A549 (cell line): ENCODE data around the gene ZNF628.

Experiments used
- CTCF ChIP-seq: fragments of >200 bp; sonication (Bioruptor Twin); formaldehyde crosslinking; IDR thresholded peaks from 3 replicates; pipeline ENCODE4 v1.5.1; 2016
- MAX ChIP-seq: IDR thresholded peaks from 2 replicates; pipeline ENCODE4 v1.6.1; 2012
- MAZ ChIP-seq: fragments of 150-350 bp; IDR thresholded peaks from 2 replicates; pipeline ENCODE4 v1.6.1; 2014; ENCODE audit warnings: antibody characterized with exemption, low read depth, low read length, borderline replicate concordance
- POLR2AphosphoS2 ChIP-seq: conservative IDR thresholded peaks from 2 replicates; pipeline ENCODE4 v1.6.1; 2012; ENCODE audit warnings: low read length, improper control_type of control experiment, inconsistent platforms
- RNF2 ChIP-seq: fragments of 200-600 bp; sonication (generic); IDR thresholded peaks from 2 replicates; pipeline ENCODE4 v1.6.1; 2016; ENCODE audit warnings: low read depth, mild to moderate bottlenecking, antibody characterized with exemption, moderate library complexity, borderline replicate concordance

GRCh38 chr19:55482156-55482961, 5.9 kb downstream of the ZNF628 start:
- TF ChIP-seq RNF2 (no peak), CTCF (no peak), POLR2AphosphoS2 (no peak), MAZ (no peak), MAX (no peak)
